Peyer's patch (tissue), 4 donors: ENCODE data around the gene GRIK3. TPM values are rescaled to one million over a fixed set of nuclear protein-coding genes. Genes with fewer than 3 reads are reported as not detected.

Source experiments
- DNase-seq, 3 donors: peaks; one replicate each; pipeline ENCODE4 v3.0.0-alpha.2; 2017 to 2019
- H3K27ac ChIP-seq, 4 donors: fragments of 200-600 bp; sonication (generic); one replicate each; pipeline ENCODE4 v1.5.1; 2016 to 2019
- H3K27me3 ChIP-seq, 2 donors: fragments of 200-600 bp; sonication (generic); one replicate each; pipeline ENCODE4 v1.5.1; 2019
- H3K36me3 ChIP-seq, 3 donors: fragments of 200-600 bp; sonication (generic); one replicate each; pipeline ENCODE4 v1.5.1; 2016 to 2019
- H3K4me1 ChIP-seq, 4 donors: fragments of 200-600 bp; sonication (generic); one replicate each; pipeline ENCODE4 v1.5.1; 2016 to 2019
- H3K4me3 ChIP-seq, 4 donors: fragments of 200-600 bp; sonication (generic); 1 replicate in 3 of 4; 2 replicates in 1 of 4; pipeline ENCODE4 v1.5.1; 2016 to 2019; ENCODE audit warnings: mild to moderate bottlenecking in 1 of 4
- H3K9me3 ChIP-seq, 4 donors: fragments of 200-600 bp; sonication (generic); one replicate each; pipeline ENCODE4 v1.5.1; 2016 to 2019; ENCODE audit warnings: mild to moderate bottlenecking in 1 of 4
- CTCF ChIP-seq, 6 experiments: fragments of 450-650 bp in 4 of 6; fragments of 200-600 bp in 2 of 6; sonication (generic) in 1 of 6; IDR thresholded peaks; one replicate each; pipeline ENCODE4 v1.5.1; 2017 to 2019; ENCODE audit warnings: antibody characterized with exemption in 6 of 6, mild to moderate bottlenecking in 3 of 6, moderate library complexity in 1 of 6
- POLR2A ChIP-seq, 2 donors: fragments of 450-650 bp; IDR thresholded peaks; one replicate each; pipeline ENCODE4 v1.5.1; 2017; ENCODE audit warnings: antibody characterized with exemption in 2 of 2, mild to moderate bottlenecking in 2 of 2, moderate library complexity in 2 of 2
- total RNA-seq, 4 donors: library from RNA; depleted of rRNA; stranded (reverse); fragments of >200 nt; gene quantifications; one replicate each; pipeline ENCODE4 v1.1.0, GENCODE V29; 2016

GRIK3 gene
- total RNA-seq, 4 donors from 2014 or later = 0.18 to 0.83 (median 0.62) TPM

- Histone ChIP-seq H3K4me1 (no peaks in the 10 kb centered on the region), H3K36me3 (no peaks in the 10 kb centered on the region), H3K27ac (no peak overlapping the region), H3K9me3 (no peaks in the 10 kb centered on the region), H3K4me3 (no peak overlapping the region), H3K27me3 (no peaks in the 10 kb centered on the region)
- DNase-seq = peak in 1 of 3 donors; percentile 26
- TF ChIP-seq CTCF (IDR thresholded peaks at IDR 0.05) (no peak), POLR2A (IDR thresholded peaks at IDR 0.05) (no peak)
Measured at GRCh38 chr1:36821386-36821785, 212.9 kb downstream of the GRIK3 start.

- Histone ChIP-seq H3K4me1 (no peaks in the 10 kb centered on the region), H3K27ac (no peak overlapping the region), H3K4me3 (no peak overlapping the region), H3K27me3 (no peaks in the 10 kb centered on the region), H3K36me3 (no peaks in the 10 kb centered on the region), H3K9me3 (no peaks in the 10 kb centered on the region)
- TF ChIP-seq POLR2A (IDR thresholded peaks at IDR 0.05) = no peak
- no peak for TF ChIP-seq CTCF (IDR thresholded peaks at IDR 0.05)
- no peak for DNase-seq
Measured at GRCh38 chr1:36818771-36819170, 215.5 kb downstream of the GRIK3 start.

GRCh38 chr1:36816348-36816747, 218.0 kb downstream of the GRIK3 start:
- no peak overlapping the region for H3K27ac ChIP-seq
- no peak for DNase-seq
- TF ChIP-seq POLR2A (IDR thresholded peaks at IDR 0.05) (no peak), CTCF (IDR thresholded peaks at IDR 0.05) (no peak)
- no peaks in the 10 kb centered on the region for H3K27me3 ChIP-seq
- H3K9me3 ChIP-seq = no peaks in the 10 kb centered on the region
- no peak overlapping the region for H3K4me3 ChIP-seq
- H3K36me3 ChIP-seq = no peaks in the 10 kb centered on the region
- H3K4me1 ChIP-seq = no peaks in the 10 kb centered on the region

GRCh38 chr1:36814774-36815173, 219.5 kb downstream of the GRIK3 start:
- Histone ChIP-seq H3K27me3 (no peaks in the 10 kb centered on the region), H3K4me3 (no peak overlapping the region), H3K9me3 (no peaks in the 10 kb centered on the region), H3K36me3 (no peaks in the 10 kb centered on the region), H3K27ac (no peak overlapping the region), H3K4me1 (no peaks in the 10 kb centered on the region)
- TF ChIP-seq POLR2A (IDR thresholded peaks at IDR 0.05) = no peak
- no peak for TF ChIP-seq CTCF (IDR thresholded peaks at IDR 0.05)
- DNase-seq = no peak

- Histone ChIP-seq H3K36me3 (no peaks in the 10 kb centered on the region), H3K4me1 (no peaks in the 10 kb centered on the region), H3K9me3 (no peaks in the 10 kb centered on the region), H3K27ac (no peak overlapping the region), H3K27me3 (no peaks in the 10 kb centered on the region), H3K4me3 (no peak overlapping the region)
- no peak for DNase-seq
- no peak for TF ChIP-seq CTCF (IDR thresholded peaks at IDR 0.05)
- TF ChIP-seq POLR2A (IDR thresholded peaks at IDR 0.05) = no peak
Measured at GRCh38 chr1:36814083-36814482, 220.2 kb downstream of the GRIK3 start.

DNA sequence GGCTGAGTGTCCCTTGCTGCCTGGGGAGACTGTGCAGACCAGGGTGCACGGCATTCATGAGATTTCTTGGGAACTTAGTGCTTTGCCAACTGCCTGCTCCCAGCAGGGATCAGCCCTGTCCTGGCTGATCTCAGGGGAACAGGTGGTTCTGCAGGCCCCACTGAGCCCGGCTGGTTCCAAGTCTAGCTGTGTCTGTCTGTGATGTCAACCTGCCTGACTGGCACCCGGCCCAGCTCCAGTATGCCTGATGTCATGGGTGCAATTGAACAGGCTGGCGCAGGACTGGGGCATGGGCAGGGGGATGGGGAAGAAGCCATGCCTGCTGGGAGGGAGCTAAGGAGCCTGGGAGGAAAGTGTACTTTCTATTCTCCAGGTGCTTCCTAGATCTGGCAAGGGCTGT, 227.1 kb downstream of the GRIK3 start:
- Histone ChIP-seq H3K36me3 (no peaks in the 10 kb centered on the region), H3K27me3 (no peaks in the 10 kb centered on the region), H3K9me3 (no peaks in the 10 kb centered on the region), H3K4me1 (no peaks in the 10 kb centered on the region), H3K27ac (no peak overlapping the region), H3K4me3 (no peak overlapping the region)
- TF ChIP-seq POLR2A (IDR thresholded peaks at IDR 0.05) = no peak
- TF ChIP-seq CTCF (IDR thresholded peaks at IDR 0.05) = no peak
- no peak for DNase-seq
